Activated CD8-positive, alpha-beta memory T cell treated with anti-CD3 and anti-CD28 coated beads for 24 hours (primary cell): ENCODE measurements around the gene CTAGE1.
"Not testable (repeated sequence)": the region's sequence is repeated elsewhere in the genome, so short reads cannot be mapped to it uniquely, and the experiment has no call there.

Source experiments
- DNase-seq: peaks from one replicate; pipeline ENCODE4 v3.0.0-alpha.2; 2020

The CTAGE1 gene

GRCh38 chr18:22433956-22434355 is 16.2 kb upstream of the CTAGE1 start:
- no peak for DNase-seq

GRCh38 chr18:22432657-22433137 is 15.0 kb upstream of the CTAGE1 start:
- no peak for DNase-seq

GRCh38 chr18:22429564-22429963 is 11.8 kb upstream of the CTAGE1 start:
- no peak for DNase-seq

GRCh38 chr18:22428672-22429071 is 11.0 kb upstream of the CTAGE1 start:
- no peak for DNase-seq

GRCh38 chr18:22427822-22428549 is 10.3 kb upstream of the CTAGE1 start:
- DNase-seq, result no peak

- no peak for DNase-seq
These were observed 6.8 kb upstream of the CTAGE1 start for GRCh38 chr18:22424565-22424963.

- DNase-seq, result no peak
These were observed 6.3 kb upstream of the CTAGE1 start for GRCh38 chr18:22423878-22424564.

GRCh38 chr18:22422909-22423548 is 5.3 kb upstream of the CTAGE1 start:
- no peak for DNase-seq

GRCh38 chr18:22420652-22421051 is 2.9 kb upstream of the CTAGE1 start:
- no peak for DNase-seq

GRCh38 chr18:22412176-22412911 is 5.4 kb downstream of the CTAGE1 start:
- no peak for DNase-seq

GRCh38 chr18:22411446-22411845 is 6.3 kb downstream of the CTAGE1 start:
- no peak for DNase-seq

GRCh38 chr18:22410126-22410525 is 7.6 kb downstream of the CTAGE1 start:
- no peak for DNase-seq

GRCh38 chr18:22409445-22409844 is 8.3 kb downstream of the CTAGE1 start:
- DNase-seq, result no peak

- no peak for DNase-seq
These were observed 9.7 kb downstream of the CTAGE1 start for GRCh38 chr18:22408059-22408458.

GRCh38 chr18:22405142-22405541 is 12.6 kb downstream of the CTAGE1 start:
- DNase-seq, result no peak

GRCh38 chr18:22403950-22404349 is 13.8 kb downstream of the CTAGE1 start:
- DNase-seq, result no peak

- no peak for DNase-seq
These were observed 17.8 kb downstream of the CTAGE1 start for GRCh38 chr18:22399949-22400348.

GRCh38 chr18:22398464-22398863 is 19.3 kb downstream of the CTAGE1 start:
- DNase-seq, result no peak

- DNase-seq, result no peak
These were observed 23.3 kb downstream of the CTAGE1 start for GRCh38 chr18:22394428-22394827.

- not testable (repeated sequence) for DNase-seq
These were observed 24.6 kb downstream of the CTAGE1 start for GRCh38 chr18:22393164-22393563.

- peak; percentile 62 for DNase-seq
These were observed 26.0 kb downstream of the CTAGE1 start for GRCh38 chr18:22391407-22392345.

- DNase-seq, result no peak
These were observed 29.9 kb downstream of the CTAGE1 start for GRCh38 chr18:22387787-22388186.
